ENCODE measurements around the gene TNIK.

Gene TNIK

GRCh38 chr3:171416061-171416460 lies 44.1 kb downstream of the TNIK start:
- H3K4me1 Mint-ChIP-seq (ENCODE audit: low read depth in 2 of 2): peaks cover 45 to 64% of the 10 kb centered on the region in 2 donors
- H3K36me3 Mint-ChIP-seq (ENCODE audit: insufficient read depth): no peaks in the 10 kb centered on the region
- H3K27me3 Mint-ChIP-seq: no peaks in the 10 kb centered on the region
- no peaks in the 10 kb centered on the region for H3K9me3 Mint-ChIP-seq
- no peak for DNase-seq
- ATAC-seq (replicated peaks): no peak
- no peak overlapping the region for H3K4me3 Mint-ChIP-seq
- H3K27ac Mint-ChIP-seq: peak overlapping the region in 1 of 2 donors; percentile 12

GRCh38 chr3:171415070-171415469 lies 45.1 kb downstream of the TNIK start:
- no peaks in the 10 kb centered on the region for H3K9me3 Mint-ChIP-seq
- no peak overlapping the region for H3K27ac Mint-ChIP-seq
- DNase-seq: no peak
- H3K4me1 Mint-ChIP-seq (ENCODE audit: low read depth in 2 of 2): peaks cover 46 to 58% of the 10 kb centered on the region in 2 donors
- H3K27me3 Mint-ChIP-seq: no peaks in the 10 kb centered on the region
- no peak overlapping the region for H3K4me3 Mint-ChIP-seq
- ATAC-seq (replicated peaks): no peak
- H3K36me3 Mint-ChIP-seq (ENCODE audit: insufficient read depth): no peaks in the 10 kb centered on the region

GRCh38 chr3:171412473-171412872 lies 47.7 kb downstream of the TNIK start:
- ATAC-seq (replicated peaks) (no peak), DNase-seq (no peak)
- Mint-ChIP-seq H3K4me3 (no peak overlapping the region), H3K4me1 (ENCODE audit: low read depth in 2 of 2) (peaks cover 48 to 61% of the 10 kb centered on the region in 2 donors), H3K36me3 (ENCODE audit: insufficient read depth) (no peaks in the 10 kb centered on the region), H3K9me3 (no peaks in the 10 kb centered on the region), H3K27me3 (no peaks in the 10 kb centered on the region), H3K27ac (peak overlapping the region; percentile 30 to 50)

GRCh38 chr3:171412054-171412453 lies 48.2 kb downstream of the TNIK start:
- Mint-ChIP-seq H3K4me1 (ENCODE audit: low read depth in 2 of 2) (peaks cover 48 to 64% of the 10 kb centered on the region in 2 donors), H3K36me3 (ENCODE audit: insufficient read depth) (no peaks in the 10 kb centered on the region), H3K4me3 (no peak overlapping the region), H3K9me3 (no peaks in the 10 kb centered on the region), H3K27ac (peak overlapping the region; percentile 30 to 50), H3K27me3 (no peaks in the 10 kb centered on the region)
- ATAC-seq (replicated peaks): peak; percentile 32
- no peak for DNase-seq

GRCh38 chr3:171410186-171410585 lies 50.0 kb downstream of the TNIK start:
- H3K36me3 Mint-ChIP-seq (ENCODE audit: insufficient read depth): no peaks in the 10 kb centered on the region
- DNase-seq: no peak
- peaks cover 44 to 64% of the 10 kb centered on the region in 2 donors for H3K4me1 Mint-ChIP-seq (ENCODE audit: low read depth in 2 of 2)
- peak overlapping the region in 1 of 2 donors; percentile 36 for H3K27ac Mint-ChIP-seq
- no peak overlapping the region for H3K4me3 Mint-ChIP-seq
- no peak for ATAC-seq (replicated peaks)
- H3K9me3 Mint-ChIP-seq: peaks cover 0 to 1% of the 10 kb centered on the region in 2 donors
- no peaks in the 10 kb centered on the region for H3K27me3 Mint-ChIP-seq

GRCh38 chr3:171407759-171408158 lies 52.4 kb downstream of the TNIK start:
- DNase-seq: no peak
- H3K4me3 Mint-ChIP-seq: no peak overlapping the region
- no peak for ATAC-seq (replicated peaks)
- H3K9me3 Mint-ChIP-seq: peaks cover 0 to 1% of the 10 kb centered on the region in 2 donors
- H3K27ac Mint-ChIP-seq: peak overlapping the region; percentile 38 to 57
- no peaks in the 10 kb centered on the region for H3K27me3 Mint-ChIP-seq
- peaks cover 29 to 55% of the 10 kb centered on the region in 2 donors for H3K4me1 Mint-ChIP-seq (ENCODE audit: low read depth in 2 of 2)
- H3K36me3 Mint-ChIP-seq (ENCODE audit: insufficient read depth): peaks cover 7% of the 10 kb centered on the region

GRCh38 chr3:171404376-171404967 lies 55.7 kb downstream of the TNIK start:
- Mint-ChIP-seq H3K27ac (no peak overlapping the region), H3K4me1 (ENCODE audit: low read depth in 2 of 2) (peaks cover 30 to 56% of the 10 kb centered on the region in 2 donors), H3K27me3 (no peaks in the 10 kb centered on the region), H3K36me3 (ENCODE audit: insufficient read depth) (peaks cover 7% of the 10 kb centered on the region), H3K9me3 (peaks cover 0 to 1% of the 10 kb centered on the region in 2 donors), H3K4me3 (no peak overlapping the region)
- DNase-seq (no peak), ATAC-seq (replicated peaks) (no peak)

- Mint-ChIP-seq H3K36me3 (ENCODE audit: insufficient read depth) (peaks cover 9% of the 10 kb centered on the region), H3K4me3 (no peak overlapping the region), H3K4me1 (ENCODE audit: low read depth in 2 of 2) (peaks cover 31 to 61% of the 10 kb centered on the region in 2 donors), H3K9me3 (peaks cover 0 to 1% of the 10 kb centered on the region in 2 donors), H3K27me3 (no peaks in the 10 kb centered on the region), H3K27ac (no peak overlapping the region)
- DNase-seq (no peak), ATAC-seq (replicated peaks) (no peak)
These were observed 57.9 kb downstream of the TNIK start for GRCh38 chr3:171402281-171402680.

GRCh38 chr3:171401432-171401831 lies 58.8 kb downstream of the TNIK start:
- no peak for ATAC-seq (replicated peaks)
- H3K9me3 Mint-ChIP-seq: no peaks in the 10 kb centered on the region
- H3K27me3 Mint-ChIP-seq: no peaks in the 10 kb centered on the region
- H3K27ac Mint-ChIP-seq: no peak overlapping the region
- DNase-seq: no peak
- H3K36me3 Mint-ChIP-seq (ENCODE audit: insufficient read depth): peaks cover 9% of the 10 kb centered on the region
- H3K4me3 Mint-ChIP-seq: no peak overlapping the region
- H3K4me1 Mint-ChIP-seq (ENCODE audit: low read depth in 2 of 2): peaks cover 28 to 62% of the 10 kb centered on the region in 2 donors

- ATAC-seq (replicated peaks) (no peak), DNase-seq (no peak)
- Mint-ChIP-seq H3K27me3 (no peaks in the 10 kb centered on the region), H3K4me3 (no peak overlapping the region), H3K27ac (no peak overlapping the region), H3K36me3 (ENCODE audit: insufficient read depth) (peaks cover 9% of the 10 kb centered on the region), H3K9me3 (no peaks in the 10 kb centered on the region), H3K4me1 (ENCODE audit: low read depth in 2 of 2) (peaks cover 29 to 56% of the 10 kb centered on the region in 2 donors)
These were observed 60.4 kb downstream of the TNIK start for GRCh38 chr3:171399842-171400241.

GRCh38 chr3:171398343-171398742 lies 61.9 kb downstream of the TNIK start:
- no peak overlapping the region for H3K27ac Mint-ChIP-seq
- H3K27me3 Mint-ChIP-seq: no peaks in the 10 kb centered on the region
- DNase-seq: no peak
- H3K36me3 Mint-ChIP-seq (ENCODE audit: insufficient read depth): peaks cover 10% of the 10 kb centered on the region
- H3K4me3 Mint-ChIP-seq: no peak overlapping the region
- H3K9me3 Mint-ChIP-seq: no peaks in the 10 kb centered on the region
- H3K4me1 Mint-ChIP-seq (ENCODE audit: low read depth in 2 of 2): peaks cover 41 to 53% of the 10 kb centered on the region in 2 donors
- ATAC-seq (replicated peaks): no peak

- Mint-ChIP-seq H3K4me1 (ENCODE audit: low read depth in 2 of 2) (peaks cover 36 to 48% of the 10 kb centered on the region in 2 donors), H3K27ac (no peak overlapping the region), H3K4me3 (no peak overlapping the region), H3K36me3 (ENCODE audit: insufficient read depth) (peaks cover 5% of the 10 kb centered on the region), H3K27me3 (no peaks in the 10 kb centered on the region), H3K9me3 (no peaks in the 10 kb centered on the region)
- DNase-seq (no peak), ATAC-seq (replicated peaks) (no peak)
These were observed 63.1 kb downstream of the TNIK start for GRCh38 chr3:171397089-171397488.

- ATAC-seq (replicated peaks) (no peak), DNase-seq (no peak)
- Mint-ChIP-seq H3K36me3 (ENCODE audit: insufficient read depth) (peaks cover 5% of the 10 kb centered on the region), H3K27me3 (no peaks in the 10 kb centered on the region), H3K9me3 (peaks cover 0 to 4% of the 10 kb centered on the region in 2 donors), H3K4me3 (no peak overlapping the region), H3K27ac (no peak overlapping the region), H3K4me1 (ENCODE audit: low read depth in 2 of 2) (peaks cover 33 to 46% of the 10 kb centered on the region in 2 donors)
These were observed 64.2 kb downstream of the TNIK start for GRCh38 chr3:171396048-171396447.

GRCh38 chr3:171393032-171393744 lies 67.0 kb downstream of the TNIK start:
- no peak for DNase-seq
- Mint-ChIP-seq H3K27me3 (no peaks in the 10 kb centered on the region), H3K27ac (peak overlapping the region in 1 of 2 donors; percentile 26), H3K36me3 (ENCODE audit: insufficient read depth) (peaks cover 2% of the 10 kb centered on the region), H3K4me3 (no peak overlapping the region), H3K4me1 (ENCODE audit: low read depth in 2 of 2) (peaks cover 37 to 44% of the 10 kb centered on the region in 2 donors), H3K9me3 (peaks cover 0 to 4% of the 10 kb centered on the region in 2 donors)
- no peak for ATAC-seq (replicated peaks)

Measured in effector memory CD8-positive, alpha-beta T cell (primary cell).